Muscle of leg (tissue), 11 donors: ENCODE data around the gene CRNKL1. TPM values are rescaled to one million over a fixed set of nuclear protein-coding genes. Genes with fewer than 3 reads are reported as not detected.
A peak's percentile ranks its signal among the peaks of the same experiment; 100 is the strongest.

ENCODE experiments used
- DNase-seq: peaks from one replicate; pipeline ENCODE4 v3.0.0; 2013
- H3K27ac ChIP-seq: one replicate; pipeline ENCODE4 v1.5.1; 2013; ENCODE audit warnings: mild to moderate bottlenecking, low read length, control low read depth
- H3K27me3 ChIP-seq: one replicate; pipeline ENCODE4 v1.6.1; 2013; ENCODE audit warnings: low read length; ENCODE audit not compliant: control insufficient read depth, insufficient read depth
- H3K36me3 ChIP-seq: one replicate; pipeline ENCODE4 v1.6.1; 2013; ENCODE audit warnings: low read length; ENCODE audit not compliant: control insufficient read depth, insufficient read depth
- H3K4me1 ChIP-seq: one replicate; pipeline ENCODE4 v1.6.1; 2013; ENCODE audit warnings: low read length; ENCODE audit not compliant: control insufficient read depth, insufficient read depth
- H3K4me3 ChIP-seq: one replicate; pipeline ENCODE4 v1.5.1; 2013; ENCODE audit warnings: low read length, control low read depth
- H3K9me3 ChIP-seq: replicated peaks from 2 replicates; pipeline ENCODE4 v1.6.1; 2013; ENCODE audit warnings: low read depth, low read length; ENCODE audit not compliant: control insufficient read depth
- WGBS: methylation state at CpG from one replicate; pipeline ENCODE4 v1.1.5; 2013; ENCODE audit warnings: missing lambda C conversion rate; ENCODE audit not compliant: insufficient coverage; 5-methylcytosine and 5-hydroxymethylcytosine counted together
- polyA plus RNA-seq, 8 donors: library from polyadenylated mRNA; unstranded; fragments of 120-200 nt; gene quantifications; one replicate each; pipeline versions ENCODE4 v1.2.1 to v1.2.3, GENCODE V29; 2013; ENCODE audit warnings: inconsistent platforms in 1 of 8, low replicate concordance in 1 of 8; ENCODE audit not compliant: insufficient read length in 8 of 8, insufficient read depth in 1 of 8
- total RNA-seq: library from RNA; stranded (reverse); fragments of 120-200 nt; gene quantifications from one replicate; pipeline ENCODE4 v1.2.4, GENCODE V29; 2013

The CRNKL1 gene
- total and polyA plus RNA-seq, 9 donors: 21.0 to 28.9 (median 22.8) TPM

DNA sequence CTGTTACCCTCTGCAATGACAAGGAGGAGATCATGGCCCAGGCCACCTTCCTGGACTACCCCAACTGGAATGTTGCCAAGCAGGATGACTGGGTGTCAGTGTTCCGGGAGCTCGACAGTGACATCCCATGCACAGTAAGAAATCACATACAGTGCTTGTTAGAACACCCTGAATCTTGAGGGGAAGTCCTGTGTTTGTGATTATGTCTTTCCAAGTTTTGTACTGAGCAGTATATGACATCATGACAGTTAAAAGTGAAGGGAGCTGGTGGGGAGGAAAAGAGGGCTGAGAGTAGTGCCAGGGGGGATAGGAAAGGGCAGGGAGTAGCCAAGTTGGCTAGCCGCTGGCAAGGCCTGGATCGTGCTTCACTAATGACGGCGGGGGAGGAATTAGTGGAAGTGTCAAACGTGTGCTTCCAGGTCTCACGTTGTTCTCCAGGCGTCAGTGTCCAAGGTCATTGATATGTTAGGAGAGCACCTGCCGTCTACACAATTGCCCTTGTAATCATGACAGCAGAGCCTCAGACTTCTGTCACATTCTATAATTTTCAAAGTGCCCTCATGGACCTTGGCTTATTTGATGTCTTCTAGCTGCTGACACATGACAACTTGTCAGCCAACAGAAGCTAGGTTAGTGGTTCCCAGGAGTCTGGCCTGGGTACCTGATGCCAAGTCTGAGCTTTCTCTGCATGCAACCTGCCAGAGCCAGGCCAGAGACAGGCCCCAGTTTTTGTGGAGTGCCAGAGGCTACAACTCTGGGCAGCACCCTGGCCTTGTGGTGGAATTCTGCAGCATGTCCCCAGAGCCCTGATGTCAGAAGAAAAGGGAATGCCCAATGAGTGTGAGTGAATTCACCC lies 18.8 kb upstream of the CRNKL1 start:
- peaks cover 10% of the 10 kb centered on the region for H3K4me1 ChIP-seq
- no peak overlapping the region for H3K4me3 ChIP-seq
- no peaks in the 10 kb centered on the region for H3K9me3 ChIP-seq
- no peak for DNase-seq
- no peak overlapping the region for H3K27ac ChIP-seq
- no peaks in the 10 kb centered on the region for H3K36me3 ChIP-seq
- WGBS: 59% methylated on average over 4 of the region's 10 CpGs
- no peaks in the 10 kb centered on the region for H3K27me3 ChIP-seq

DNA sequence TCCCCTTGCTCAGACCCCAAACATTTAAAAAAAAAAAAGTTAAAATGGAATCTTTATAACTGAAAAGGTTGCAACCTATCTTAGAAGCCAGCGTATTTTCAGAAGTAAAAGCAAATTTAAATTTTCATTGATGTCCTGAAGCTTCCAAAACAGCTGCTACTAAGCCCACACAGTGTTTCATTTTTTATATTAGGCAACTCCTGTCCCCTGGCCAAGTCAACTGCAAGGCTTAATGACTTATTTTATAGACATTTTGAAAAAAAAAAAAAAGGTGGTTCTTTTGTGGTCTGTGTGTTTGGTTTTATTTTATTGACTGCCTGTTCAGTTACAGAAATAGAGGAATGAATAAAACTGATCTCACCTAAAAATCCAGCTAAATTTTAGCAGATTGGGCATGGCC lies 13.1 kb upstream of the CRNKL1 start:
- Histone ChIP-seq H3K27me3 (peaks cover 2% of the 10 kb centered on the region), H3K4me3 (no peak overlapping the region), H3K9me3 (no peaks in the 10 kb centered on the region), H3K27ac (no peak overlapping the region), H3K4me1 (no peaks in the 10 kb centered on the region), H3K36me3 (no peaks in the 10 kb centered on the region)
- no CpG with 5 or more reads among the region's 1 CpG for WGBS
- DNase-seq: no peak

DNA sequence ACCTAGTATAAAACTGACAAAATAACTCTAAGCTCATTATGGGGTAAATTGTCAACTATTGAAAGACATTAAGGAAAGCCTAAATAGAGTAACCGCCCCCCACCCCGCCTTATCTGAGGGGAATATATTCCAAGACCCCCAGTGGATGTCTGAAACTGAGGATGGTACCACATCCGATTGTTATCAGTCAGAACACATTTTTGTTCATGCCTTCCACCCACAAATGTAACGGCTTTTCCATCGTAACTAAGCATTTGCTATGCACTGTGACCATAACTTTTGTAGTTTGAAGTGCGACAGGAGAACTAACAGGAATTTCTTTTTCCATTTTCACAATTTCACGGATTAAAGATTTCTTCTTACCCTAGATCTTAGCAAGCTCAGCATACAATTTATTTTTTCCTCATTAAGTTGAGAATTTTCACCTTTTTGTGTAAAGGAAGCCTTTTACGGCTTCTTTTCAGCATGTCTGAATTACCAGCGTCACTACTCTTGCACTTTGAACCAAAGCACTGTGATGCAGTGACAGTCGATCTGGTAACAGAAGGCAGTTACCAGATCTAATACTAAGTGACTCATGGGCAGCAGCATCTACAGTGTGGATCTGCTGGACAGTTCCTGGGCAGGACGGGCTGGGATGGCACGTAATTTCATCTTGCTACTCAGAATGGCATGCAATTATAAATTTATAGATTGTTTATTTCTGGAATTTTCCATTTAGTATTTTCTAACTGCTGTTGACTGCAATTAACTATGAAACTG lies 11.9 kb upstream of the CRNKL1 start:
- Histone ChIP-seq H3K4me1 (no peaks in the 10 kb centered on the region), H3K27ac (no peak overlapping the region), H3K4me3 (no peak overlapping the region), H3K9me3 (no peaks in the 10 kb centered on the region), H3K36me3 (no peaks in the 10 kb centered on the region), H3K27me3 (peaks cover 2% of the 10 kb centered on the region)
- WGBS: 72% methylated on average over 4 of the region's 12 CpGs
- DNase-seq: no peak

DNA sequence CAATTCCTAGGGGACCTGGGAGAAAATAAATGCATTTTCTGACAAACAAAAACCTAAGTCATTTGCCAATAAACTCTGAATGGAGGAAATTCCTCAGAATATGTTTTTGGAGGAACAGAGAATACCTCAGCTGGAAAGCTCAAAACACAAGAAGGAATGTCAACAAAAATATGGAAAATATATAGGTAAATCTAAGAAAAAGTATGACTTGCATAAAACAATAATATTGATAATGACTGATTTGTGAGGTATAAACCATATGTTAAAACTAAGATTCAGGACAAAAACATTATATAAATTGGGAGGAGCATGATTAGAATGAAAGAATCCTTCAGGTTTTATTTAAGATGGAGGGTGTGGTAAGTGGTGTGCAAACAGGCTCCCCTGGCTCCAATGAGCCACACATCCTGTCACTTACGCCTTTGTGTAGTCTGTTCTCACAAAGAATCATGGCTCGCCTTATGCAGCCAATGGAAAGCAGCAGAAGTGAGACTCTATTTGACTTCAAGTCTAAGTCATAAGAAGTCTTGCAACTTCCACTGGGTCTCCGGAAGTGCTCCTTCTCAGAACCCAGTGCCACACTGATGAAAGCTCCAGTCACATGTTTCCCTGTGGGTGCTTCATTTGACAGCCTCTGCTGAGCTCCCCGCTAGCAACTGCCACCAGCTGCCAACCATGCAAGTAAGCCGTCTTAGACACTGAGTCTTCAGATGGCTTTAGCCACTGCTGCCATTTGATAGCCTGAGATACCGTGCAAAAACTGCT lies 8.2 kb upstream of the CRNKL1 start:
- Histone ChIP-seq H3K4me1 (no peaks in the 10 kb centered on the region), H3K9me3 (no peaks in the 10 kb centered on the region), H3K27me3 (peaks cover 2% of the 10 kb centered on the region), H3K4me3 (no peak overlapping the region), H3K36me3 (no peaks in the 10 kb centered on the region), H3K27ac (no peak overlapping the region)
- whole genome bisulfite sequencing: 64% methylated on average over 6 of the region's 6 CpGs
- peak; percentile 11 for DNase-seq

DNA sequence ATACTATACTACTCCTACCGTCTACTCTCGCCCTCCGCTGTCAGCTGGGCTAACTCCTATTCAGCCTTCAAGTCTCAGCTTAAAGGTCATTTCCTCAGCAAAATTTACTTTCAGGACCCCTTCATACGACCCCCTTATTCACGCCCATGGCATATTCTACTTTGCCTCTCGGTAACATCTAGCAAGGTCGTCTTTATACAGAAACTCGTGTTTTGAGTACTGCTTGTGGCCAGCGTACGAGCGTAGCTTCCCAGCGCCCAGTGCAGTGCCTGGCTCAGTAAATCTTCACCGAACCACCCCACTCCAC lies 546 bp downstream of the CRNKL1 start:
- peak overlapping the region; percentile 93 for H3K4me3 ChIP-seq
- H3K27me3 ChIP-seq: no peaks in the 10 kb centered on the region
- 2% methylated on average over 13 of the region's 13 CpGs for WGBS
- DNase-seq: no peak
- H3K4me1 ChIP-seq: peaks cover 4% of the 10 kb centered on the region
- peaks cover 25% of the 10 kb centered on the region for H3K36me3 ChIP-seq
- no peaks in the 10 kb centered on the region for H3K9me3 ChIP-seq
- peak overlapping the region; percentile 84 for H3K27ac ChIP-seq

DNA sequence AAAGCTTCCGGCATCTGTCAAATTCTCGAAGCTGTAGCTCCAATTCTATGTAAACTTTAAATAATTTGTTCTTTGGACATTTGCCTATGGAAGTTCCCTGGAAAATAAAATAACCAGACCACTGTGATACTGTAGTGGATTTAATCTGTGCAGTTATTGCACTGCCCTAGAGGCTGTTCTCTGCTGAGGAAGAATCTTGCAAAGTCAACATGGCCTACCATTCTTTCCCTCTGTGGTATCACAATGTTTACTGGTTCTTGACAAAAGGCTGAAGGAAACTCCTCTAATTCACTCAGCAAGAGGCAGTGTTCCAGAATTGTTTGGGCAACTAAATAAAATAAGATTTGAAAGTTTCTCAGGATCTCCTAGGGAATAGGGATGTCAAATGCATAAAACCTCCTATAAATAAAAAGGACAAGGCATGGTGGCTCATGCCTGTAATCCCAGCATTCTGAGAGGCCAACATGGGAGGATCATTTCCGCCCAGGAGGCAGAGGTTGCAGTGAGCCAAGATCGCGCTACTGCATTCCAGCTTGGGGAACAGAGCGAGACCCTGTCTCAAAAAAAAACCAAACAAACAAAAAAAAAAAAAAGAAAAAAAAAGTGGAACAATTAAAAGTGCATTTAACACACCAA lies 12.4 kb downstream of the CRNKL1 start:
- Histone ChIP-seq H3K27ac (no peak overlapping the region), H3K4me3 (no peak overlapping the region), H3K36me3 (peaks cover 71% of the 10 kb centered on the region), H3K27me3 (no peaks in the 10 kb centered on the region), H3K9me3 (no peaks in the 10 kb centered on the region), H3K4me1 (no peaks in the 10 kb centered on the region)
- no CpG with 5 or more reads among the region's 6 CpGs for WGBS
- DNase-seq: no peak

DNA sequence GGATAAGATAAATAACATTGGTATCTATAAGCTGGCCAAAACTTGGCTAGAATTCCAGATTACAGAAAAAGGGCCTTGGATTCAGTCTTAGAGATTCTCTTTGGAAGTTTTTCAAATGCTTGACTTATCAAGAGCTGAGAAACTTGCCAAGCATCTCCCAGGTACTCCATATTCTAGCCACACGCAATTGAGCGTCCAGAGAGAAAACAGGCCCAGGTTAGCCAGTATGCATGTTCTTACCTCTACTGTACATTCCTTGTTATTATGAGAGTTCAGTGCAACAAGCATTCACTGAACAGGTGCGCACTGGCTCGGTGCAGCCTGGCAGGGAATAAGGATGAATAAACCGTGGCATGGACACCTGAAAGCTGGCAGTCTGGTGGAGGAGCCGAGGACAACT lies 13.7 kb downstream of the CRNKL1 start:
- Histone ChIP-seq H3K4me1 (no peaks in the 10 kb centered on the region), H3K27ac (no peak overlapping the region), H3K9me3 (no peaks in the 10 kb centered on the region), H3K4me3 (no peak overlapping the region), H3K27me3 (no peaks in the 10 kb centered on the region), H3K36me3 (peaks cover 65% of the 10 kb centered on the region)
- DNase-seq: no peak
- WGBS: 93% methylated on average over 3 of the region's 6 CpGs

DNA sequence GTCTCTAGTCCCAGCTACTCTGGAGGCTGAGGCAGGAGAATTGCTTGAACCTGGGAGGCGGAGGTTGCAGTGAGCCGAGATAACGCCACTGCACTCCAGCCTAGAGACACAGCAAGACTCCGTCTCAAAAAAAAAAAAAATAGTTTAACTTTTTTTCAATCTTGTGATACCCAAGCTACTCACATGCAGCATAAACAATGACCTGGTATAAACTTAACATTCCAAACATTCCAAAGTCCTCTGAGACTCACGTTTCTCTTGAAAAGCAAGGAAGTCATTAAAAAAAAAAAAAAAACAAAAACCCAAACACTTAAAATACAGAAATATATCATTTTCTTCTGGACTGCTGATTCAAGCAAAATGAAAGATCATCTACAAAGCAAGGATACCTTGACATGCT lies 14.3 kb downstream of the CRNKL1 start:
- H3K27ac ChIP-seq: no peak overlapping the region
- no peak for DNase-seq
- no peaks in the 10 kb centered on the region for H3K9me3 ChIP-seq
- H3K27me3 ChIP-seq: no peaks in the 10 kb centered on the region
- H3K4me3 ChIP-seq: no peak overlapping the region
- H3K36me3 ChIP-seq: peaks cover 61% of the 10 kb centered on the region
- no peaks in the 10 kb centered on the region for H3K4me1 ChIP-seq
- 76% methylated on average over 5 of the region's 5 CpGs for WGBS

DNA sequence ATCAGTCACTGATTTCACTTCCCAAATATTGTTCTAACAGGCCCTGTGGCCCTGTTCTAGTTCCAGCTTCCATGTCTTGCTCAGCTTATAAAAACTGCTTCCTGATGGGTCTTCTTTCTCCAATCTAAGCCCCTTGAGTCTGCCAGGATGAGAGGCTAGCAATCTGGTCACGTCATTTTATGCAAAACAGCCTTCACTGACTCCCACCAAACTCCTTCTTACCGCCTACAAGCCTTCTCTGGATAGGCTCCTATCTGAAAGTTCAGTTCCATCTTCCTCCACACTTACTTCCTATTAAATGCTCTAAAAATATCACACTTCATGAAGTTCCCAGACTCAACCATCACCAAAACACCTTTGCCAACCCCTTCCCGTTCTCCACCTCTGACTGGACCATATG lies 15.5 kb downstream of the CRNKL1 start:
- H3K4me3 ChIP-seq: no peak overlapping the region
- WGBS: 70% methylated on average over 3 of the region's 3 CpGs
- H3K27me3 ChIP-seq: no peaks in the 10 kb centered on the region
- H3K27ac ChIP-seq: no peak overlapping the region
- H3K4me1 ChIP-seq: no peaks in the 10 kb centered on the region
- H3K36me3 ChIP-seq: peaks cover 57% of the 10 kb centered on the region
- no peak for DNase-seq
- no peaks in the 10 kb centered on the region for H3K9me3 ChIP-seq

DNA sequence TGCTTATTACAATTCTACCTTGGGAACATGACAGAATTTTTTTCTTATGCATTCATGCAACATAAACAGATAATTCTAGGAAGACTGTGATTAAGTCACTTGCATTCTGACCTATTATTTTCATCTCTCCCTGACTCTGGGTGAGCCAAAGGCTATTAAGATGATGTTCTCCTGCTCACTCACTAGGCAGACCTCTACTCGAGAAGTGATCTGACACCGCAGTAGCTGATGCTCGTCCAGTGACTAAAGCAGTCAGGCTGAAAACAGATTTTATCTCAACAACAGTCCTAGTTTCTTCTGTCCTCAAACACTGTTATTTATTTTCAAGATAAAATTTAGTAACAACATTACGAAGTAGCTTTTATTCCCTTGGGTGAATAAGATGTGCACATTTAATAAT lies 17.8 kb downstream of the CRNKL1 start:
- 83% methylated on average over 2 of the region's 4 CpGs for WGBS
- Histone ChIP-seq H3K9me3 (no peaks in the 10 kb centered on the region), H3K4me3 (no peak overlapping the region), H3K36me3 (peaks cover 46% of the 10 kb centered on the region), H3K4me1 (no peaks in the 10 kb centered on the region), H3K27ac (no peak overlapping the region), H3K27me3 (no peaks in the 10 kb centered on the region)
- no peak for DNase-seq
